Trophoblast cell (in vitro differentiated cells and primary cell): ENCODE results near the gene ALOX5AP.
A peak's percentile ranks its signal among the peaks of the same experiment; 100 is the strongest.

ENCODE experiments used
- DNase-seq, 2 donors: peaks; one replicate each; pipeline ENCODE4 v3.0.0-alpha.2; 2016
- H2AFZ ChIP-seq: 2 replicates; pipeline ENCODE4 v1.6.1; 2013; ENCODE audit warnings: low read length, moderate library complexity, mild to moderate bottlenecking; ENCODE audit not compliant: insufficient read depth, poor library complexity
- H2AK5ac ChIP-seq: 2 replicates; pipeline ENCODE4 v1.6.1; 2013; ENCODE audit warnings: mild to moderate bottlenecking, low read length
- H2BK120ac ChIP-seq: 2 replicates; pipeline ENCODE4 v1.6.1; 2013; ENCODE audit warnings: low read length, mild to moderate bottlenecking, moderate library complexity; ENCODE audit not compliant: insufficient read depth, poor library complexity
- H2BK12ac ChIP-seq: 2 replicates; pipeline ENCODE4 v1.6.1; 2013; ENCODE audit warnings: mild to moderate bottlenecking, low read length, moderate library complexity
- H2BK5ac ChIP-seq: 2 replicates; pipeline ENCODE4 v1.6.1; 2013; ENCODE audit warnings: low read length, low read depth, moderate library complexity, mild to moderate bottlenecking; ENCODE audit not compliant: poor library complexity
- H3K14ac ChIP-seq: 2 replicates; pipeline ENCODE4 v1.6.1; 2013; ENCODE audit warnings: mild to moderate bottlenecking, low read length
- H3K18ac ChIP-seq: 2 replicates; pipeline ENCODE4 v1.6.1; 2013; ENCODE audit warnings: mild to moderate bottlenecking, low read length
- H3K23ac ChIP-seq: 2 replicates; pipeline ENCODE4 v1.6.1; 2013; ENCODE audit warnings: low read length
- H3K27ac ChIP-seq: 2 replicates; pipeline ENCODE4 v1.5.1; 2013; ENCODE audit warnings: low read depth, mild to moderate bottlenecking, inconsistent platforms, low read length, moderate library complexity
- H3K27me3 ChIP-seq: 2 replicates; pipeline ENCODE4 v1.6.1; 2013; ENCODE audit warnings: inconsistent platforms, mild to moderate bottlenecking, low read length, moderate library complexity; ENCODE audit not compliant: insufficient read depth
- H3K36me3 ChIP-seq, 2 experiments: 1 replicate in 1 of 2; 2 replicates in 1 of 2; pipeline ENCODE4 v1.6.1; 2013; ENCODE audit warnings: low read length in 2 of 2, mild to moderate bottlenecking in 2 of 2, moderate library complexity in 1 of 2; ENCODE audit not compliant: insufficient read depth in 2 of 2, control insufficient read depth in 1 of 2
- H3K4ac ChIP-seq: 2 replicates; pipeline ENCODE4 v1.6.1; 2013; ENCODE audit warnings: low read depth, mild to moderate bottlenecking, low read length, moderate library complexity
- H3K4me1 ChIP-seq, 2 experiments: 1 replicate in 1 of 2; 2 replicates in 1 of 2; pipeline ENCODE4 v1.6.1; 2013; ENCODE audit warnings: low read length in 2 of 2, mild to moderate bottlenecking in 2 of 2, moderate library complexity in 1 of 2; ENCODE audit not compliant: insufficient read depth in 2 of 2, control insufficient read depth in 1 of 2
- H3K4me2 ChIP-seq: 2 replicates; pipeline ENCODE4 v1.6.1; 2013; ENCODE audit warnings: inconsistent platforms, mild to moderate bottlenecking, low read length, moderate library complexity
- H3K4me3 ChIP-seq: 2 replicates; pipeline ENCODE4 v1.5.1; 2013; ENCODE audit warnings: mild to moderate bottlenecking, low read depth, low read length, inconsistent platforms
- H3K79me1 ChIP-seq: one replicate; pipeline ENCODE4 v1.6.1; 2013; ENCODE audit warnings: low read length
- H3K79me2 ChIP-seq: 2 replicates; pipeline ENCODE4 v1.6.1; 2013; ENCODE audit warnings: low read length, mild to moderate bottlenecking; ENCODE audit not compliant: control insufficient read depth, insufficient read depth, poor library complexity
- H3K9ac ChIP-seq: 2 replicates; pipeline ENCODE4 v1.6.1; 2013; ENCODE audit warnings: mild to moderate bottlenecking, low read length
- H3K9me3 ChIP-seq: 2 replicates; pipeline ENCODE4 v1.6.1; 2013; ENCODE audit warnings: low read depth, mild to moderate bottlenecking, control low read depth, inconsistent platforms, low read length; ENCODE audit not compliant: insufficient read depth
- H4K12ac ChIP-seq: 2 replicates; pipeline ENCODE4 v1.6.1; 2013; ENCODE audit warnings: low read depth, mild to moderate bottlenecking, low read length, moderate library complexity
- H4K8ac ChIP-seq: 2 replicates; pipeline ENCODE4 v1.6.1; 2013; ENCODE audit warnings: low read depth, mild to moderate bottlenecking, low read length, moderate library complexity
- H4K91ac ChIP-seq: one replicate; pipeline ENCODE4 v1.6.1; 2013; ENCODE audit warnings: low read depth, mild to moderate bottlenecking, low read length, moderate library complexity
- WGBS: extraction: QIAGEN DNeasy Blood & Tissue Kit; methylation state at CpG from one replicate; pipeline ENCODE4 v1.1.7; 2013; ENCODE audit warnings: missing lambda C conversion rate; ENCODE audit not compliant: insufficient read length, insufficient coverage; ENCODE audit errors: extremely low coverage; 5-methylcytosine and 5-hydroxymethylcytosine counted together

ALOX5AP gene

DNA sequence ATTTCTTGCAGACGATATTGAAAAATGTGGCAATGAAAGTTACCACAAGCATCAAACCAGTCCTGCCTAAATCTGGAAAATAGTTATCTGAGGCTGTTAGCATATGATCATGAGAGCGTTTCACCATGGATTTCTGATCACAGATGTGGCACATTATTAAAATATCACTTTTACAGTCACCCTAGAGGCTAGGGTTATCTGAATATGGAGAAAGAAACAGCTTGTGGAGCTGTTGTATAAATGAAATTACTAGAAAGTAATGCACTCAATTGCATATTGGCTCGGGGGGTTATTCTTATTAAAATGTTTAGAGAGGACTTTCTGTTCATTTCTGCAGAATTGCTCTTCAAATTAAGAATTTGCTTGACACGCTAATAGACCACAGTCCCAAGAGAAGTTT lies 35.6 kb downstream of the ALOX5AP start:
- Histone ChIP-seq H3K27me3 (no peaks in the 10 kb centered on the region), H3K4me2 (no peak overlapping the region), H3K4ac (no peak overlapping the region), H3K9ac (no peak overlapping the region), H3K4me1 (no peaks in the 10 kb centered on the region), H2BK12ac (no peak overlapping the region), H2AFZ (no peak overlapping the region), H4K8ac (no peak overlapping the region), H3K23ac (no peak overlapping the region), H4K12ac (no peak overlapping the region), H4K91ac (no peak overlapping the region), H3K14ac (no peak overlapping the region), H3K36me3 (no peaks in the 10 kb centered on the region), H3K79me1 (no peaks in the 10 kb centered on the region), H2BK5ac (no peak overlapping the region), H3K4me3 (no peak overlapping the region), H3K9me3 (no peaks in the 10 kb centered on the region), H3K18ac (no peak overlapping the region), H2BK120ac (no peak overlapping the region), H3K27ac (no peak overlapping the region), H3K79me2 (no peaks in the 10 kb centered on the region), H2AK5ac (no peak overlapping the region)
- DNase-seq: no peak
- WGBS: no CpG with 5 or more reads among the region's 4 CpGs

DNA sequence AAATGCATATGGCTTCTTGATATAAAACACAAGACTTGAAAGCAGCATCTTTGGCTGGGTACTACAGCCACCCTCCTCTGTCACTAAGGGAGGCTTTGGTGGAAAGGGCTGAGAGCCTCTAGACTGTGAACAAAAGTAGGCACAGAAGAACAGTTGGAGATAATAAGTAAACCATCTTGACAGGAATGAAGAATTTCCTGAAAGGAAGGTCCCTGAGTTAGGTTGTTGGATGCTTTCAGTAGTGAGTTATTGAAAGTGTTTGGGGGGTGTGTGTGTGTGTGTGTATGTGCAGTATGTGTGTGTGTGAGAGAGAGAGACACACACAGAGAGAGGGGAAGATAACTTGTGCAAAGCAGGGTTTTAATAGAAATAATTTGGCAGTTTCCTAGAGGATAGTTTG lies 38.2 kb downstream of the ALOX5AP start:
- no peaks in the 10 kb centered on the region for H3K4me1 ChIP-seq
- H3K4ac ChIP-seq: no peak overlapping the region
- H4K12ac ChIP-seq: no peak overlapping the region
- no peak overlapping the region for H2AK5ac ChIP-seq
- peak in 1 of 2 donors; percentile 74 for DNase-seq
- H2BK5ac ChIP-seq: no peak overlapping the region
- H3K18ac ChIP-seq: no peak overlapping the region
- H3K36me3 ChIP-seq: no peaks in the 10 kb centered on the region
- no peak overlapping the region for H2AFZ ChIP-seq
- no peak overlapping the region for H3K4me2 ChIP-seq
- no peak overlapping the region for H4K8ac ChIP-seq
- no peak overlapping the region for H4K91ac ChIP-seq
- no peak overlapping the region for H3K14ac ChIP-seq
- no peak overlapping the region for H3K4me3 ChIP-seq
- H3K27ac ChIP-seq: no peak overlapping the region
- H3K79me2 ChIP-seq: no peaks in the 10 kb centered on the region
- H3K79me1 ChIP-seq: no peaks in the 10 kb centered on the region
- no peak overlapping the region for H2BK120ac ChIP-seq
- no peak overlapping the region for H3K9ac ChIP-seq
- no peaks in the 10 kb centered on the region for H3K27me3 ChIP-seq
- no peaks in the 10 kb centered on the region for H3K9me3 ChIP-seq
- no peak overlapping the region for H2BK12ac ChIP-seq
- no peak overlapping the region for H3K23ac ChIP-seq

- no peaks in the 10 kb centered on the region for H3K79me1 ChIP-seq
- H2AFZ ChIP-seq: no peak overlapping the region
- H2BK12ac ChIP-seq: no peak overlapping the region
- H3K36me3 ChIP-seq: no peaks in the 10 kb centered on the region
- WGBS: no CpG with 5 or more reads among the region's 8 CpGs
- H3K9ac ChIP-seq: no peak overlapping the region
- no peak overlapping the region for H3K4me2 ChIP-seq
- DNase-seq: no peak
- H3K23ac ChIP-seq: no peak overlapping the region
- H3K4me3 ChIP-seq: no peak overlapping the region
- no peaks in the 10 kb centered on the region for H3K9me3 ChIP-seq
- no peak overlapping the region for H4K91ac ChIP-seq
- H4K8ac ChIP-seq: no peak overlapping the region
- no peak overlapping the region for H3K27ac ChIP-seq
- no peak overlapping the region for H2BK5ac ChIP-seq
- H3K79me2 ChIP-seq: no peaks in the 10 kb centered on the region
- H3K18ac ChIP-seq: no peak overlapping the region
- no peak overlapping the region for H3K4ac ChIP-seq
- H3K4me1 ChIP-seq: no peaks in the 10 kb centered on the region
- H3K27me3 ChIP-seq: no peaks in the 10 kb centered on the region
- no peak overlapping the region for H3K14ac ChIP-seq
- H2AK5ac ChIP-seq: no peak overlapping the region
- no peak overlapping the region for H2BK120ac ChIP-seq
- no peak overlapping the region for H4K12ac ChIP-seq
Observed at GRCh38 chr13:30774214-30774730, 38.9 kb downstream of the ALOX5AP start.

DNA sequence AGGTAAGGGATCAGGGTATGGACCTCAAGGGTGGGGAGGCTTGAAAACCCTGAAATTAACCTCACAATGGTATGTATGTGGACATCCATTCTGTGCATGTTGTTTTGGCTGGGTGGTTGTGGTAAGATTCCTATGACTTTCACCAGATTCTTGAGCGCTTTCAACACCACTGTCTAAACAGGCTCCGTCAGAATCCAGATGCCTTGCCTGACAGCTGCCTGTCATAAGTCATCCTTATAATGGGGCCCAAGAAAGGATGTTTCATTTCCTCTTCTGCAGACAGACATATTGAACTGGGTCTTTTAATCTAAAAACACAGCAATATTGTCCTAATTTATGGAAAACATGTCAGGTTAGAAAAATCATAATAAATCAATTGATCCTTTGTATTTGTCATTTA lies 41.3 kb downstream of the ALOX5AP start:
- Histone ChIP-seq H3K14ac (no peak overlapping the region), H3K4me3 (no peak overlapping the region), H3K27me3 (peaks cover 2% of the 10 kb centered on the region), H3K9me3 (no peaks in the 10 kb centered on the region), H3K36me3 (no peaks in the 10 kb centered on the region), H3K4me2 (no peak overlapping the region), H3K23ac (no peak overlapping the region), H3K18ac (no peak overlapping the region), H2BK5ac (no peak overlapping the region), H4K8ac (no peak overlapping the region), H3K79me1 (no peaks in the 10 kb centered on the region), H2BK12ac (no peak overlapping the region), H2AFZ (no peak overlapping the region), H3K9ac (no peak overlapping the region), H4K91ac (no peak overlapping the region), H4K12ac (no peak overlapping the region), H3K4me1 (no peaks in the 10 kb centered on the region), H3K27ac (no peak overlapping the region), H2AK5ac (no peak overlapping the region), H3K79me2 (no peaks in the 10 kb centered on the region), H3K4ac (no peak overlapping the region), H2BK120ac (no peak overlapping the region)
- peak; percentile 71 to 91 for DNase-seq
- WGBS: no CpG with 5 or more reads among the region's 2 CpGs
